ENCODE data around the gene OTOG.

Gene OTOG

DNA sequence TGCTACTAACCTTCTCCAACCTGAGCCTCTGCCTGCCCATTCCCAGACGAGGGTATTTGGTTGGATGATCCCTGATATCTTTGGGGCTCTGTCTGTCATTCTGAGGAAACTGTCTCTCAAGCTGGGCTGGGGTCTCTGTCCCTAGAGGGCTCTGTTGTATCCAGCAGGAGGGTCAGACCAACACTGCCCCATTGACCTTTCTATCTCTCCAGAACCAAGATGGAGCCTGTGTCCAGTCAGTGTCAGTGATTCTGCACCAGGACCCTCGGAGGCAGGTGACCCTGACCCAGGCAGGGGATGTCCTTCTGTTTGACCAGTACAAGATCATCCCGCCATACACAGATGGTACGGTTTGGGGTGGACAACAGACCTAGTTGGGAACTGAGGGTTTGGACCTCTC lies 21.9 kb downstream of the OTOG start:
- Histone ChIP-seq H3K27me3 (ENCODE audit: insufficient read depth, low read length, poor library complexity) (peaks cover 6% of the 10 kb centered on the region), H3K9me3 (ENCODE audit: insufficient read depth, low read length, severe bottlenecking) (no peaks in the 10 kb centered on the region)

DNA sequence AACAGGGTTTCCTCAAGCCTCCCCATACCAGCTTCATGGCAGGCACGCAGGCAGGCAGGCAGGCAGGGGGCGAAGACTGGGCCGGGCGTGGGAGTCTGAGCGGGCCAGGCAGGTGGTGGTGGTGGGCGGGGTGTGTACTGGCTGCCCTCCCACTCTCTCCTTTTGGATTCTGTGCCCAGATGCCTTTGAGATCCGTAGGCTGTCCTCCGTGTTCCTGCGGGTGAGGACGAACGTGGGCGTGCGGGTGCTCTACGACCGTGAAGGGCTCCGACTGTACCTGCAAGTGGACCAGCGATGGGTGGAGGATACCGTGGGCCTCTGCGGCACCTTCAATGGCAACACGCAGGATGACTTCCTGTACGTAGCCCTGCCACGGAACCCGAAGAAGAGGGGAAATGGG lies 23.0 kb downstream of the OTOG start:
- DNase-seq: no peak
- Histone ChIP-seq H3K4me3 (ENCODE audit: low read depth in 1 of 2, low read length in 2 of 2) (no peak overlapping the region), H3K36me3 (ENCODE audit: insufficient read depth, low read length) (no peaks in the 10 kb centered on the region), H3K9ac (ENCODE audit: low read depth, low read length) (no peak overlapping the region), H2AFZ (ENCODE audit: low read depth, low read length) (no peak overlapping the region), H3K4me1 (ENCODE audit: insufficient read depth, low read length) (no peaks in the 10 kb centered on the region), H3K27ac (ENCODE audit: low read length) (no peak overlapping the region), H3K27me3 (ENCODE audit: insufficient read depth, low read length, poor library complexity) (peaks cover 6% of the 10 kb centered on the region), H3K9me3 (ENCODE audit: insufficient read depth, low read length, severe bottlenecking) (no peaks in the 10 kb centered on the region), H4K20me1 (ENCODE audit: insufficient read depth, low read length) (no peaks in the 10 kb centered on the region), H3K4me2 (ENCODE audit: insufficient read depth, low read length) (no peak overlapping the region), H3K79me2 (ENCODE audit: insufficient read depth, low read length) (no peaks in the 10 kb centered on the region)
- TF ChIP-seq, protein P1, sequence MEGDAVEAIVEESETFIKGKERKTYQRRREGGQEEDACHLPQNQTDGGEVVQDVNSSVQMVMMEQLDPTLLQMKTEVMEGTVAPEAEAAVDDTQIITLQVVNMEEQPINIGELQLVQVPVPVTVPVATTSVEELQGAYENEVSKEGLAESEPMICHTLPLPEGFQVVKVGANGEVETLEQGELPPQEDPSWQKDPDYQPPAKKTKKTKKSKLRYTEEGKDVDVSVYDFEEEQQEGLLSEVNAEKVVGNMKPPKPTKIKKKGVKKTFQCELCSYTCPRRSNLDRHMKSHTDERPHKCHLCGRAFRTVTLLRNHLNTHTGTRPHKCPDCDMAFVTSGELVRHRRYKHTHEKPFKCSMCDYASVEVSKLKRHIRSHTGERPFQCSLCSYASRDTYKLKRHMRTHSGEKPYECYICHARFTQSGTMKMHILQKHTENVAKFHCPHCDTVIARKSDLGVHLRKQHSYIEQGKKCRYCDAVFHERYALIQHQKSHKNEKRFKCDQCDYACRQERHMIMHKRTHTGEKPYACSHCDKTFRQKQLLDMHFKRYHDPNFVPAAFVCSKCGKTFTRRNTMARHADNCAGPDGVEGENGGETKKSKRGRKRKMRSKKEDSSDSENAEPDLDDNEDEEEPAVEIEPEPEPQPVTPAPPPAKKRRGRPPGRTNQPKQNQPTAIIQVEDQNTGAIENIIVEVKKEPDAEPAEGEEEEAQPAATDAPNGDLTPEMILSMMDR (IDR thresholded peaks at IDR 0.05; ENCODE audit: borderline replicate concordance, extremely low read depth, low read length, poor library complexity, severe bottlenecking): no peak
- TF ChIP-seq EZH2 (IDR thresholded peaks at IDR 0.05; ENCODE audit: borderline replicate concordance, low read depth, low read length, severe bottlenecking): no peak
- ATAC-seq (ENCODE audit: insufficient read depth, low read depth): no peak

More for the DNA sequence above, 21.9 kb downstream of the OTOG start:
- Histone ChIP-seq H4K20me1 (ENCODE audit: insufficient read depth, low read length) (no peaks in the 10 kb centered on the region), H3K36me3 (ENCODE audit: insufficient read depth, low read length) (no peaks in the 10 kb centered on the region), H3K27ac (ENCODE audit: low read length) (no peak overlapping the region), H3K79me2 (ENCODE audit: insufficient read depth, low read length) (no peaks in the 10 kb centered on the region), H3K4me2 (ENCODE audit: insufficient read depth, low read length) (no peak overlapping the region), H2AFZ (ENCODE audit: low read depth, low read length) (no peak overlapping the region), H3K4me3 (ENCODE audit: low read depth in 1 of 2, low read length in 2 of 2) (no peak overlapping the region), H3K4me1 (ENCODE audit: insufficient read depth, low read length) (no peaks in the 10 kb centered on the region), H3K9ac (ENCODE audit: low read depth, low read length) (no peak overlapping the region)
- TF ChIP-seq, protein P1 (IDR thresholded peaks at IDR 0.05; ENCODE audit: borderline replicate concordance, extremely low read depth, low read length, poor library complexity, severe bottlenecking): no peak
- TF ChIP-seq EZH2 (IDR thresholded peaks at IDR 0.05; ENCODE audit: borderline replicate concordance, low read depth, low read length, severe bottlenecking): no peak
- no peak for DNase-seq
- ATAC-seq (ENCODE audit: insufficient read depth, low read depth): no peak

DNA sequence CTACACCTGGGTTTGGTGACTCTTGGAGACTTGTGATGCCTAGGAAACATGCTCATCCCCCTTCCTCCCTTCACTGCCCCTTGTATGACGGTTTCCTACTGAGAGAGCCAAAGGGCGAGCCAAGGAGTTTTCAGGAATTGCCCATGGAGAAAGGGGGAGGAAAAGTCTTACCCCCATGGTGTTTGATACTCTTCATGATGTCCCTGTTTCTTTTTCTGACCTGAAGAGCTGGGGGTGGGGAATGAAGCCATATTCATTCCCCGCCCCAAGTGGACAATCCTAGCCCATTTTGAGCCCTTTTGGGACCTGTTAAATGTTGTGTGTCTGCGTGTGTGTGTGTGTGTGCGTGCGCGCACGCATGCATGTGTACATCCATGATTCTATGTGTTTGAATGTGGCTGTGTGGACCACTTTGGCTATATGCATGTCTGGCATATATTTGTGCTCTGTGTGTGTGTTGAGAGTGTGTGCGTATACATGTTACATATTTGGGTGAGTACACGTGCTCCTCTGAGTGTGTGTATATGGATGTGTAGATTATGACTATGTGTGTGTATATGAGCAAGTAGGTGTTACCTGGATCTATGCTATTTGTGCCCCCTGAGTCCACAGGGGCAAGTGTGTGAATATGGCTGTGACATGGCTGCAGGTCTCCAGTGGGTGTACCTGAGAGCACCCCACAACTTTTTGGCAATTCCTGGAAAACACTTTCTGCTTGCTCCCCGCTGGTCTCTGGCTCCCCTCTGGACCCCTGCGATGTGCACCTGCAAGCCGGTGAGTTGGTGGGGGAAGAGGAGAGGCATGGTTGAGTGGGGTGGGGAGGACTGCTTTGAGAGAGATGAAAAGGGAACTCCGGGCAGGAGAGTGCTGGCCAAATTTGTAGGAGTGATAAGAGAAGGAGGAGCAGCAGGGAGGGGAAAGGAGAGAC lies 24.6 kb downstream of the OTOG start:
- H3K9me3 ChIP-seq (ENCODE audit: insufficient read depth, low read length, severe bottlenecking): no peaks in the 10 kb centered on the region
- TF ChIP-seq EZH2 (IDR thresholded peaks at IDR 0.05; ENCODE audit: borderline replicate concordance, low read depth, low read length, severe bottlenecking): no peak
- H2AFZ ChIP-seq (ENCODE audit: low read depth, low read length): no peak overlapping the region
- no peak overlapping the region for H3K9ac ChIP-seq (ENCODE audit: low read depth, low read length)
- H3K36me3 ChIP-seq (ENCODE audit: insufficient read depth, low read length): no peaks in the 10 kb centered on the region
- H3K4me2 ChIP-seq (ENCODE audit: insufficient read depth, low read length): no peak overlapping the region
- no peak overlapping the region for H3K27ac ChIP-seq (ENCODE audit: low read length)
- H3K4me3 ChIP-seq (ENCODE audit: low read depth in 1 of 2, low read length in 2 of 2): no peak overlapping the region
- peaks cover 4% of the 10 kb centered on the region for H3K27me3 ChIP-seq (ENCODE audit: insufficient read depth, low read length, poor library complexity)
- no peaks in the 10 kb centered on the region for H3K4me1 ChIP-seq (ENCODE audit: insufficient read depth, low read length)
- DNase-seq: no peak
- no peak for ATAC-seq (ENCODE audit: insufficient read depth, low read depth)
- no peaks in the 10 kb centered on the region for H3K79me2 ChIP-seq (ENCODE audit: insufficient read depth, low read length)
- no peaks in the 10 kb centered on the region for H4K20me1 ChIP-seq (ENCODE audit: insufficient read depth, low read length)

DNA sequence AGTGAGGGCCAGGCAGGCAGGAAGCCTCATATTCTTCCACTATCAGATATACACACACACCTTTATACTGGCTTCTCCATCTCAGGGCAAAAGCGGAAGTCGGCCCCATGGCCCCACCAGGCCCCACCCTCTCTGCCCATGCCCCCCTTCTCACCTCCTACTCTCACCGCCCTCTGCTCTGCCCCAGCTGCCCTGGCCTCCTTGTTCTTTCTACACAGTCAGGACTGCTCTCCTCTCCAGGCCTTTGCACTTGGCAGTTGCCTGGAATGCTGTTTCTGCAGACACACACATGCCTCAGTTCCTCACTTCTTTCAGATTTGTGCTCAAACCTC lies 25.3 kb downstream of the OTOG start:
- no peaks in the 10 kb centered on the region for H3K4me1 ChIP-seq (ENCODE audit: insufficient read depth, low read length)
- H3K79me2 ChIP-seq (ENCODE audit: insufficient read depth, low read length): no peaks in the 10 kb centered on the region
- TF ChIP-seq, protein P1 (IDR thresholded peaks at IDR 0.05; ENCODE audit: borderline replicate concordance, extremely low read depth, low read length, poor library complexity, severe bottlenecking): no peak
- TF ChIP-seq EZH2 (IDR thresholded peaks at IDR 0.05; ENCODE audit: borderline replicate concordance, low read depth, low read length, severe bottlenecking): no peak
- no peak overlapping the region for H3K4me3 ChIP-seq (ENCODE audit: low read depth in 1 of 2, low read length in 2 of 2)
- ATAC-seq (ENCODE audit: insufficient read depth, low read depth): no peak
- no peaks in the 10 kb centered on the region for H4K20me1 ChIP-seq (ENCODE audit: insufficient read depth, low read length)
- no peak overlapping the region for H3K9ac ChIP-seq (ENCODE audit: low read depth, low read length)
- no peaks in the 10 kb centered on the region for H3K36me3 ChIP-seq (ENCODE audit: insufficient read depth, low read length)
- H3K4me2 ChIP-seq (ENCODE audit: insufficient read depth, low read length): no peak overlapping the region
- H3K27ac ChIP-seq (ENCODE audit: low read length): no peak overlapping the region
- peaks cover 4% of the 10 kb centered on the region for H3K27me3 ChIP-seq (ENCODE audit: insufficient read depth, low read length, poor library complexity)
- H2AFZ ChIP-seq (ENCODE audit: low read depth, low read length): no peak overlapping the region
- no peak for DNase-seq
- H3K9me3 ChIP-seq (ENCODE audit: insufficient read depth, low read length, severe bottlenecking): no peaks in the 10 kb centered on the region
